ENCODE data around the gene WNT16.

The WNT16 gene

DNA sequence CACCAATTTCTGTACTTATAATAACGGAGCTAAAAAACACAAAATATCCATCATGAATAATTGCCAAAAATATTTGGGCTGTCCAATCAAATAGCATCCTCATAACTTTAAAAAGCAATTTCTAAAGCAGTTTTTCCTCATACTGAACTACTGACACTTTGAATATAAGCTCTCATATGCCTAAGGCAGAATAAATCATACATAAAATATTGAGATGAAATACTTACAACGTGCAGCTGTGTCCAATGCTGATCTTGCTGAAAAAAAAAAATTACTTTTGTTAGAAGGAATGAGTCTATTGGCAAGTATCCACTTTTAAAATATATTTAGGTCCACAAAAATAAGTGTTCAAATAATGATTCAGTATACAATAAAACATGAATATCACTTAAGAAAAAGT is 43.1 kb downstream of the WNT16 start:
- TF ChIP-seq, protein P1, sequence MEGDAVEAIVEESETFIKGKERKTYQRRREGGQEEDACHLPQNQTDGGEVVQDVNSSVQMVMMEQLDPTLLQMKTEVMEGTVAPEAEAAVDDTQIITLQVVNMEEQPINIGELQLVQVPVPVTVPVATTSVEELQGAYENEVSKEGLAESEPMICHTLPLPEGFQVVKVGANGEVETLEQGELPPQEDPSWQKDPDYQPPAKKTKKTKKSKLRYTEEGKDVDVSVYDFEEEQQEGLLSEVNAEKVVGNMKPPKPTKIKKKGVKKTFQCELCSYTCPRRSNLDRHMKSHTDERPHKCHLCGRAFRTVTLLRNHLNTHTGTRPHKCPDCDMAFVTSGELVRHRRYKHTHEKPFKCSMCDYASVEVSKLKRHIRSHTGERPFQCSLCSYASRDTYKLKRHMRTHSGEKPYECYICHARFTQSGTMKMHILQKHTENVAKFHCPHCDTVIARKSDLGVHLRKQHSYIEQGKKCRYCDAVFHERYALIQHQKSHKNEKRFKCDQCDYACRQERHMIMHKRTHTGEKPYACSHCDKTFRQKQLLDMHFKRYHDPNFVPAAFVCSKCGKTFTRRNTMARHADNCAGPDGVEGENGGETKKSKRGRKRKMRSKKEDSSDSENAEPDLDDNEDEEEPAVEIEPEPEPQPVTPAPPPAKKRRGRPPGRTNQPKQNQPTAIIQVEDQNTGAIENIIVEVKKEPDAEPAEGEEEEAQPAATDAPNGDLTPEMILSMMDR (IDR thresholded peaks at IDR 0.05; ENCODE audit: low read depth, low read length), result no peak
- no peak for TF ChIP-seq POLR2A (IDR thresholded peaks at IDR 0.05; ENCODE audit: extremely low read depth, insufficient read length)
- TF ChIP-seq, protein P2, sequence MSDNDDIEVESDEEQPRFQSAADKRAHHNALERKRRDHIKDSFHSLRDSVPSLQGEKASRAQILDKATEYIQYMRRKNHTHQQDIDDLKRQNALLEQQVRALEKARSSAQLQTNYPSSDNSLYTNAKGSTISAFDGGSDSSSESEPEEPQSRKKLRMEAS (IDR thresholded peaks at IDR 0.05; ENCODE audit: low read depth, low read length), result no peak
- no peak for DNase-seq (ENCODE audit: low read depth)
- no peak overlapping the region for H3K4me3 ChIP-seq (ENCODE audit: low read depth, low read length)

DNA sequence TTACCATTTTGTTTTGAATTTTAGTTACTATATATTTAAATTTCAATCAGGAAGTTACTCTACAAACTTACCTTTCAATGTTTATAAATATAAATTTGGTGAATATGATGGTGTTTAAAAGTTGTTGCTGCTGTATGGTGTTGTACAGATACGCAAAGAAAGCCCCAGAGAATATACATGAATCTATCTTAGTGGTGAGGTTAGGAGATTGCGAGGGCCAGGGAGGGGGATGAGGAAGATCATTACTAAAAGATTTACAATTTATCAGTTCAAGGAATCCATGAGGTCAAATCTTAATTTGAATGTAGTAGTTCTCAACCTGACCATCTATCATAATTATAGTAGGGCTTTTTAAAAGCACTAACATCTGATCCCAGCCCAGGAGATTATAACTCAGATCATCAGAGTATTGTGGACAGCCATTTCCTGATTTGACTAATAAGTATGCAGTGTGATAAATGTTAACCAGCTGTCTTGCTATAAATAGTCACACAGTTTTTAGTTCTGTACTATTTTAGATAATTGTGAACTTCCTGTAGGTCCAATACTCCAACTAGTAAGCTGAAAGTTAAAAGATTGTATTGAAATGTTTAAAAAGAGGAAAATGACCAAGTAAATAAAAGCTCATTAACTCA is 43.7 kb downstream of the WNT16 start:
- no peak for DNase-seq (ENCODE audit: low read depth)
- TF ChIP-seq MYC (IDR thresholded peaks at IDR 0.05; ENCODE audit: low read depth, low read length), result no peak
- TF ChIP-seq, protein P2 (IDR thresholded peaks at IDR 0.05; ENCODE audit: low read depth, low read length), result no peak
- TF ChIP-seq, protein P1 (IDR thresholded peaks at IDR 0.05; ENCODE audit: low read depth, low read length), result no peak
- no peak for TF ChIP-seq POLR2A (IDR thresholded peaks at IDR 0.05; ENCODE audit: extremely low read depth, insufficient read length)
- no peak overlapping the region for H3K4me3 ChIP-seq (ENCODE audit: low read depth, low read length)

DNA sequence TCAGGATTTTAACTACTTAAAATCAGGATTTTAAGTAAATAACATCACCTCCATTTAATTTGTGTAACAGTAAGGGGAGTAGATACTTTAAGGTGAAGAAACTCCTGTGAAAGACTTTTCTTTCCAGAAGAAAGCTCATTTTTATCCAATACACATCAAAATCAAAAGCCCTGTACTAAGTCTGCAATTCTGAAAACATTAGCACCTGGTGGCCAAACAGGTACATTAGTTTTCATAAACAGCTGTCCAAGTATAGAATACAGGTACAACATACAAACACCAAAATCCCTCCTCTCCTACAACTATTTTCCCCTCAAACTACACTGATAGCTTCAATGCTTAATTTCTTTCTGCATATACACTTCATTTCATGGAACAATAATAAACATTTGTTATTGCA is 44.4 kb downstream of the WNT16 start:
- no peak overlapping the region for H3K4me3 ChIP-seq (ENCODE audit: low read depth, low read length)
- no peak for DNase-seq (ENCODE audit: low read depth)
- TF ChIP-seq MYC (IDR thresholded peaks at IDR 0.05; ENCODE audit: low read depth, low read length), result no peak
- TF ChIP-seq, protein P1 (IDR thresholded peaks at IDR 0.05; ENCODE audit: low read depth, low read length), result no peak
- TF ChIP-seq POLR2A (IDR thresholded peaks at IDR 0.05; ENCODE audit: extremely low read depth, insufficient read length), result no peak
- TF ChIP-seq, protein P2 (IDR thresholded peaks at IDR 0.05; ENCODE audit: low read depth, low read length), result no peak

DNA sequence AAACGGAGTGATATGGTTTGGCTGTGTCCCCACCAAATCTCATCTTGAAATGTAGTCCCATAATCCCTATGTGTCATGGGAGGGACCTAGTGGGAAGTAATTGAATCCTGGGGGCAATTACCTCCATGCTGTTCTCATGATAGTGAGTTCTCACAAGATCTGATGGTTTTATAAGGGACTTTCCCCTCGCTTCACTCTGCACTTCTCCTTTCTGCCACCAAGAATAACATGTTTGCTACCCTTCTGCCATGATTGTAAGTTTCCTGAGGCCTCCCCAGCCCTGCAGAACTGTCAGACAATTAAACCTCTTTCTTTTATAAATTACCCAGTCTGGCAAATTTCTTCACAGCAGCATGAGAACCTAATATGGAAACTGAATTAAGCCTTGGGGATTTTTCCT is 48.2 kb downstream of the WNT16 start:
- TF ChIP-seq, protein P2 (IDR thresholded peaks at IDR 0.05; ENCODE audit: low read depth, low read length), result no peak
- TF ChIP-seq, protein P1 (IDR thresholded peaks at IDR 0.05; ENCODE audit: low read depth, low read length), result no peak
- TF ChIP-seq MYC (IDR thresholded peaks at IDR 0.05; ENCODE audit: low read depth, low read length) (no peak), POLR2A (IDR thresholded peaks at IDR 0.05; ENCODE audit: extremely low read depth, insufficient read length) (no peak)
- H3K4me3 ChIP-seq (ENCODE audit: low read depth, low read length), result no peak overlapping the region
- no peak for DNase-seq (ENCODE audit: low read depth)

DNA sequence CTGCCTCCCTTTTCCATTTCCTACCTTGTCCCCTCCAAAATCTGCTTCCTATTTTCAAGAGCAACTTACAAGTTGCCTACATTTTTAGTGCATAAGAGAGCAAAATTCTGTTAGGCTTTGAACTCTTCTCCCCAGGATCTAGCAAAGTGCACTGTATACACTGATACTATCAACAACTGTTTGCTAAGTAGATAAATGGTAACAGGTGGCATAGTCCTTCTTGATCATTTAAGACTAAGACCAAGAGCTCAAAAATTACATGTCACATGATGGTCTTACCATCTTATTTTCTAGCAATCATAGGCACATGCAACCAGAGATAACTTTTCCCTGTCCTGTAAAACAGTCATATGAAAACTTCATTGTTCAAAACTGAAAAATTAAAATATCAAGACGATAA is 51.1 kb downstream of the WNT16 start:
- no peak for TF ChIP-seq MYC (IDR thresholded peaks at IDR 0.05; ENCODE audit: low read depth, low read length)
- TF ChIP-seq POLR2A (IDR thresholded peaks at IDR 0.05; ENCODE audit: extremely low read depth, insufficient read length), result no peak
- TF ChIP-seq, protein P1 (IDR thresholded peaks at IDR 0.05; ENCODE audit: low read depth, low read length), result no peak
- TF ChIP-seq, protein P2 (IDR thresholded peaks at IDR 0.05; ENCODE audit: low read depth, low read length), result no peak
- no peak for DNase-seq (ENCODE audit: low read depth)
- H3K4me3 ChIP-seq (ENCODE audit: low read depth, low read length), result no peak overlapping the region

All from NB4 (cell line).